HepG2 (cell line): ENCODE data around the gene CD151. TPM values are rescaled to one million over a fixed set of nuclear protein-coding genes. Genes with fewer than 3 reads are reported as not detected.

Source experiments
- EED ChIP-seq: sonication (generic); formaldehyde crosslinking; IDR thresholded peaks from 2 replicates; pipeline ENCODE4 v1.5.0; 2020; ENCODE audit warnings: mild to moderate bottlenecking, missing genetic modification reagents
- FOXP1 ChIP-seq, 2 experiments: fragments of 450-650 bp in 1 of 2; IDR thresholded peaks; 2 replicates each; pipeline ENCODE4 v1.6.1; 2017 to 2018; ENCODE audit warnings: antibody characterized with exemption in 1 of 2
- GTF3A ChIP-seq: sonication (generic); formaldehyde crosslinking; conservative IDR thresholded peaks from 2 replicates; pipeline ENCODE4 v1.4.0; 2020; ENCODE audit warnings: mild to moderate bottlenecking, missing genetic modification reagents
- RFX5 ChIP-seq: IDR thresholded peaks from 2 replicates; pipeline ENCODE4 v1.6.1; 2011; ENCODE audit warnings: low read depth, low read length, improper control_type of control experiment
- SOX6 ChIP-seq, 2 experiments: fragments of 450-650 bp in 1 of 2; sonication (generic) in 1 of 2; formaldehyde crosslinking in 1 of 2; IDR thresholded peaks; 2 replicates each; pipeline versions ENCODE4 v1.4.0 to v1.6.1; 2017 to 2020; ENCODE audit warnings: antibody characterized with exemption in 1 of 2, mild to moderate bottlenecking in 1 of 2, missing genetic modification reagents in 1 of 2
- SP140L ChIP-seq: sonication (generic); formaldehyde crosslinking; IDR thresholded peaks from 2 replicates; pipeline ENCODE4 v1.4.0; 2020; ENCODE audit warnings: missing genetic modification reagents, borderline replicate concordance
- TEAD3 ChIP-seq: optimal IDR thresholded peaks from 2 replicates; pipeline ENCODE3; 2016; ENCODE audit warnings: borderline replicate concordance
- THYN1 ChIP-seq: sonication (generic); formaldehyde crosslinking; IDR thresholded peaks from 2 replicates; pipeline ENCODE4 v1.8.1; 2023; ENCODE audit warnings: low read depth, mild to moderate bottlenecking, moderate library complexity, missing genetic modification reagents, borderline replicate concordance
- ZBTB20 ChIP-seq: sonication (generic); formaldehyde crosslinking; IDR thresholded peaks from 2 replicates; pipeline ENCODE4 v1.8.1; 2023; ENCODE audit warnings: missing genetic modification reagents, low read depth, mild to moderate bottlenecking, borderline replicate concordance
- ZNF264 ChIP-seq: sonication (generic); formaldehyde crosslinking; IDR thresholded peaks from 2 replicates; pipeline ENCODE4 v1.4.0; 2020; ENCODE audit warnings: missing genetic modification reagents
- ZNF280B ChIP-seq: sonication (generic); formaldehyde crosslinking; IDR thresholded peaks from 2 replicates; pipeline ENCODE4 v1.5.0; 2020; ENCODE audit warnings: missing genetic modification reagents, mild to moderate bottlenecking, borderline replicate concordance
- ZNF552 ChIP-seq: sonication (generic); formaldehyde crosslinking; IDR thresholded peaks from 2 replicates; pipeline ENCODE4 v1.9.0; 2022; ENCODE audit warnings: missing genetic modification reagents, mild to moderate bottlenecking, borderline replicate concordance
- ZNF781 ChIP-seq: sonication (generic); formaldehyde crosslinking; IDR thresholded peaks from 2 replicates; pipeline ENCODE4 v1.5.1; 2020; ENCODE audit warnings: borderline replicate concordance, mild to moderate bottlenecking, missing genetic modification reagents; ENCODE audit errors: not compliant biosample characterization
- ZNF792 ChIP-seq: IDR thresholded peaks from 2 replicates; pipeline ENCODE4 v1.6.1; 2016
- polyA plus RNA-seq, 8 experiments: library from polyadenylated mRNA; depleted of rRNA in 3 of 8; stranded (reverse) in 7 of 8; unstranded in 1 of 8; fragments of >200 nt; fragmentation: Illumina TruSeq in 4 of 8; extraction: Trizol in 4 of 8; gene quantifications; 2 replicates each; pipeline versions ENCODE4 v1.2.1 to v1.2.3, GENCODE V29; 2011 to 2016; ENCODE audit warnings: low read depth in 4 of 8, missing spikeins in 1 of 8, mixed read lengths in 1 of 8; ENCODE audit not compliant: insufficient read depth in 1 of 8
- total RNA-seq, 5 experiments: library from RNA; depleted of rRNA; stranded (reverse); fragments of >200 nt; fragmentation: Illumina TruSeq; extraction: Trizol; gene quantifications; 2 replicates each; pipeline ENCODE4 v1.2.3, GENCODE V29; 2016; ENCODE audit warnings: low read depth in 1 of 5
- TF ChIP-seq, protein P1 (sequence below): sonication (generic); formaldehyde crosslinking; IDR thresholded peaks from 2 replicates; pipeline ENCODE4 v1.4.0; 2020; ENCODE audit warnings: missing genetic modification reagents
- TF ChIP-seq, protein P2 (sequence below): sonication (generic); formaldehyde crosslinking; IDR thresholded peaks from 2 replicates; pipeline ENCODE4 v1.4.0; 2020; ENCODE audit warnings: mild to moderate bottlenecking, missing genetic modification reagents, borderline replicate concordance

Gene CD151
- total and polyA plus RNA-seq, 2 of the 13 experiments (the other 11 are each of a cell fraction or from before 2014, with no cell fraction given), result 125 to 197 TPM

GRCh38 chr11:827146-827896, 5.4 kb upstream of the CD151 start (continued):
- TF ChIP-seq, protein P1, sequence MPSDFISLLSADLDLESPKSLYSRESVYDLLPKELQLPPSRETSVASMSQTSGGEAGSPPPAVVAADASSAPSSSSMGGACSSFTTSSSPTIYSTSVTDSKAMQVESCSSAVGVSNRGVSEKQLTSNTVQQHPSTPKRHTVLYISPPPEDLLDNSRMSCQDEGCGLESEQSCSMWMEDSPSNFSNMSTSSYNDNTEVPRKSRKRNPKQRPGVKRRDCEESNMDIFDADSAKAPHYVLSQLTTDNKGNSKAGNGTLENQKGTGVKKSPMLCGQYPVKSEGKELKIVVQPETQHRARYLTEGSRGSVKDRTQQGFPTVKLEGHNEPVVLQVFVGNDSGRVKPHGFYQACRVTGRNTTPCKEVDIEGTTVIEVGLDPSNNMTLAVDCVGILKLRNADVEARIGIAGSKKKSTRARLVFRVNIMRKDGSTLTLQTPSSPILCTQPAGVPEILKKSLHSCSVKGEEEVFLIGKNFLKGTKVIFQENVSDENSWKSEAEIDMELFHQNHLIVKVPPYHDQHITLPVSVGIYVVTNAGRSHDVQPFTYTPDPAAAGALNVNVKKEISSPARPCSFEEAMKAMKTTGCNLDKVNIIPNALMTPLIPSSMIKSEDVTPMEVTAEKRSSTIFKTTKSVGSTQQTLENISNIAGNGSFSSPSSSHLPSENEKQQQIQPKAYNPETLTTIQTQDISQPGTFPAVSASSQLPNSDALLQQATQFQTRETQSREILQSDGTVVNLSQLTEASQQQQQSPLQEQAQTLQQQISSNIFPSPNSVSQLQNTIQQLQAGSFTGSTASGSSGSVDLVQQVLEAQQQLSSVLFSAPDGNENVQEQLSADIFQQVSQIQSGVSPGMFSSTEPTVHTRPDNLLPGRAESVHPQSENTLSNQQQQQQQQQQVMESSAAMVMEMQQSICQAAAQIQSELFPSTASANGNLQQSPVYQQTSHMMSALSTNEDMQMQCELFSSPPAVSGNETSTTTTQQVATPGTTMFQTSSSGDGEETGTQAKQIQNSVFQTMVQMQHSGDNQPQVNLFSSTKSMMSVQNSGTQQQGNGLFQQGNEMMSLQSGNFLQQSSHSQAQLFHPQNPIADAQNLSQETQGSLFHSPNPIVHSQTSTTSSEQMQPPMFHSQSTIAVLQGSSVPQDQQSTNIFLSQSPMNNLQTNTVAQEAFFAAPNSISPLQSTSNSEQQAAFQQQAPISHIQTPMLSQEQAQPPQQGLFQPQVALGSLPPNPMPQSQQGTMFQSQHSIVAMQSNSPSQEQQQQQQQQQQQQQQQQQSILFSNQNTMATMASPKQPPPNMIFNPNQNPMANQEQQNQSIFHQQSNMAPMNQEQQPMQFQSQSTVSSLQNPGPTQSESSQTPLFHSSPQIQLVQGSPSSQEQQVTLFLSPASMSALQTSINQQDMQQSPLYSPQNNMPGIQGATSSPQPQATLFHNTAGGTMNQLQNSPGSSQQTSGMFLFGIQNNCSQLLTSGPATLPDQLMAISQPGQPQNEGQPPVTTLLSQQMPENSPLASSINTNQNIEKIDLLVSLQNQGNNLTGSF, result no peak
- peak; percentile 88 for TF ChIP-seq ZNF280B (CRISPR knock-in tag)
- TF ChIP-seq ZBTB20, result peak; percentile 44; the same call in 1 of the 2 replicates
- no peak for TF ChIP-seq ZNF552 (CRISPR knock-in tag)
- TF ChIP-seq RFX5, result no peak
- no peak for TF ChIP-seq EED (CRISPR knock-in tag)
- TF ChIP-seq, protein P2, sequence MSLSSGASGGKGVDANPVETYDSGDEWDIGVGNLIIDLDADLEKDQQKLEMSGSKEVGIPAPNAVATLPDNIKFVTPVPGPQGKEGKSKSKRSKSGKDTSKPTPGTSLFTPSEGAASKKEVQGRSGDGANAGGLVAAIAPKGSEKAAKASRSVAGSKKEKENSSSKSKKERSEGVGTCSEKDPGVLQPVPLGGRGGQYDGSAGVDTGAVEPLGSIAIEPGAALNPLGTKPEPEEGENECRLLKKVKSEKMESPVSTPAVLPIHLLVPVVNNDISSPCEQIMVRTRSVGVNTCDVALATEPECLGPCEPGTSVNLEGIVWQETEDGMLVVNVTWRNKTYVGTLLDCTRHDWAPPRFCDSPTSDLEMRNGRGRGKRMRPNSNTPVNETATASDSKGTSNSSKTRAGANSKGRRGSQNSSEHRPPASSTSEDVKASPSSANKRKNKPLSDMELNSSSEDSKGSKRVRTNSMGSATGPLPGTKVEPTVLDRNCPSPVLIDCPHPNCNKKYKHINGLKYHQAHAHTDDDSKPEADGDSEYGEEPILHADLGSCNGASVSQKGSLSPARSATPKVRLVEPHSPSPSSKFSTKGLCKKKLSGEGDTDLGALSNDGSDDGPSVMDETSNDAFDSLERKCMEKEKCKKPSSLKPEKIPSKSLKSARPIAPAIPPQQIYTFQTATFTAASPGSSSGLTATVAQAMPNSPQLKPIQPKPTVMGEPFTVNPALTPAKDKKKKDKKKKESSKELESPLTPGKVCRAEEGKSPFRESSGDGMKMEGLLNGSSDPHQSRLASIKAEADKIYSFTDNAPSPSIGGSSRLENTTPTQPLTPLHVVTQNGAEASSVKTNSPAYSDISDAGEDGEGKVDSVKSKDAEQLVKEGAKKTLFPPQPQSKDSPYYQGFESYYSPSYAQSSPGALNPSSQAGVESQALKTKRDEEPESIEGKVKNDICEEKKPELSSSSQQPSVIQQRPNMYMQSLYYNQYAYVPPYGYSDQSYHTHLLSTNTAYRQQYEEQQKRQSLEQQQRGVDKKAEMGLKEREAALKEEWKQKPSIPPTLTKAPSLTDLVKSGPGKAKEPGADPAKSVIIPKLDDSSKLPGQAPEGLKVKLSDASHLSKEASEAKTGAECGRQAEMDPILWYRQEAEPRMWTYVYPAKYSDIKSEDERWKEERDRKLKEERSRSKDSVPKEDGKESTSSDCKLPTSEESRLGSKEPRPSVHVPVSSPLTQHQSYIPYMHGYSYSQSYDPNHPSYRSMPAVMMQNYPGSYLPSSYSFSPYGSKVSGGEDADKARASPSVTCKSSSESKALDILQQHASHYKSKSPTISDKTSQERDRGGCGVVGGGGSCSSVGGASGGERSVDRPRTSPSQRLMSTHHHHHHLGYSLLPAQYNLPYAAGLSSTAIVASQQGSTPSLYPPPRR (CRISPR knock-in tag), result peak; percentile 38; the same call in 1 of the 2 replicates
- no peak for TF ChIP-seq TEAD3 (CRISPR knock-in tag)
- TF ChIP-seq THYN1 (CRISPR knock-in tag), result no peak
- TF ChIP-seq GTF3A (CRISPR knock-in tag), result no peak
- no peak for TF ChIP-seq SOX6 (IDR thresholded peaks at IDR 0.05)
- TF ChIP-seq SOX6 (CRISPR knock-in tag; IDR thresholded peaks at IDR 0.05), result no peak; the same call in 1 of the 2 replicates
- TF ChIP-seq ZNF264 (CRISPR knock-in tag), result no peak; the same call in 1 of the 2 replicates
- TF ChIP-seq ZNF781 (CRISPR knock-in tag), result peak; percentile 20
- TF ChIP-seq SP140L (CRISPR knock-in tag), result no peak
- peak; percentile 42; the same call in 1 of the 2 replicates for TF ChIP-seq ZNF792
- no peak for TF ChIP-seq FOXP1 (IDR thresholded peaks at IDR 0.05)
- no peak; the same call in 1 of the 2 replicates for TF ChIP-seq FOXP1 (CRISPR knock-in tag; IDR thresholded peaks at IDR 0.05)
